ENCODE data around the gene CKS1B.

The CKS1B gene

DNA sequence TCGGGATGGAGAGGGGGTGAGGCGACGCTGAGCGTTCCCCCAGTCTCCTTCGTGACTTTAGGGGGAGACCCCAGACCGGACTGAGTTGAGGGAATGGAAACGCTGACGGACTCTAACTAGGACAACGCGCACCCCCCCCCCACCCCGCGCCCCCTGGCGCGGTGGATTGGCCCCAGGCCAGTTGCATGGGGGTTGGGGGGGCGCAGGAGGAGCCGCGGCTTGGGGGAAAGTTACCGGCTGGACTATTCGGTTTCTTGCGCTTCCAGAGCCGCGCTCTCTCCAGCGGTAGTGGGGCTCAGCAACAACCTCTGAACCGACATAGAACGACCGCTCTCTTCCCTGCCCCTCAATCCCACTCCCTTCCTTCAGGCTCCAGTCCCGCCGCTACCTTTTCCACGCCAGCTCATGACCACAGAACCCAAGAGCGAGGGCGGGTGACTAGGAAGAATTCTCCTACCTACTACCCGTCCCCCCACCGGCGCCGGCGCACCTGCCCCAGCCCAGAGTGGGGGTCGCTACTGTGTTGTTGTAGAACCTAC lies 28.8 kb downstream of the CKS1B start:
- DNase-seq, result no peak

DNA sequence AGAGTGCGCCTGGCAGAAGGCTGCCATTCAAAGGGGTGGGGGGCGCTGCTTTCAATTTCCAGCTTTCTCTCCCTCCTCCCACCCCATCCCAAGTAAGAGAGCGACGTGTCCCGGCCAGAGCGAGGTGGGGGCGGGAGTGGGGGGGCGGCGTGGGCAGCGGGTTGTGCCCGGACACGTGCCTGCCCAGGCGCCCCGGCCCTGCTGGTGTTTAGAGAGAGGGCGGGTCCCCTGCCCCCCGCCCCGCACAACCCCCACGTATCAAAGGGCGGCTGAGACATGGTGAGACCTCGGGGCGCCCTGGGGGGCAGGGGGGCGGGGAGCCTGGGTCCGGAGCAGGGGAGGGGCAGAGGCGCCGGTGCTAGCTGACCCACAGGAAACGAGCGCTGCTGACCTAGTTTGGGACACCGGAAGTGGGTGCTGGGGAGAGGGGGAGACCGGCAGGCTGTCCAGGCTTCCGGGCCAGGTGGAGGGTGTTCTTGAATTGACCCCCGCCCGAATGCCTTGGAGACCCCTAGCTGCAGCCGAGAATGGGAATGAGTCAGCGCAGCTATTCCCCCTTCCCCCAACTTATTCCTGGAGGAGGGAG lies 29.4 kb downstream of the CKS1B start:
- no peak for DNase-seq

- no peak for DNase-seq
Measured at GRCh38 chr1:155004352-155005075, 30.0 kb downstream of the CKS1B start.

GRCh38 chr1:155005076-155006011 lies 30.9 kb downstream of the CKS1B start:
- DNase-seq, result no peak

- no peak for DNase-seq
Measured at GRCh38 chr1:155006601-155007101, 32.2 kb downstream of the CKS1B start.

DNA sequence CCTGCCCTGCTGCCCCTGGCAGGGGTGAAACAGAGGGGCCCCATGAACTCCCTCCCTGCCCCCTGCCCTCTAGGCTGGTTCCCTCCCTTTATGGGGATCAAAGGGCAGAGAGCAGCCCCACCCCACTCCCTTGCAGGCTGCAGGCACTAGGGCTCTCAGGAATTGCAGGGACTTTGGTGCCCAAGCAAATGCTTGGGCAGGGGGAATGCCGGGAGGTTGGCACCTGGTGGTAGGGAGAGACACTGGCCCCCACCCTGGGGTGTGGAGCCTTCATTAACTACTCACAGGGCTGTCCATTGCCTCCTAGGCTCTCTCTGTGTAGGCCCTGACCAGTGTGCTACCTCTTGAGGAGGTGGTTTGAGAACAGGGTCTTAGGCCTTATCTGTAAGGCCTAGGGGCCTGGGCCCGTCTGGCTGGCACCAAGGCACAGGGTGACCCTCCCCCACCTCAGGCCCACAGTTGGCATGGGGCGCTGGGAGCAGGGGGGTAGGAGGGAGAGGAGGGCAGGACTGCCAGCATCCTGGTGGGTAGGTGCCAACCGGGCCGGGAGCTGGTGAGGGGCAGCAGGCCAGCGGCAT lies 32.9 kb downstream of the CKS1B start:
- DNase-seq, result no peak

DNA sequence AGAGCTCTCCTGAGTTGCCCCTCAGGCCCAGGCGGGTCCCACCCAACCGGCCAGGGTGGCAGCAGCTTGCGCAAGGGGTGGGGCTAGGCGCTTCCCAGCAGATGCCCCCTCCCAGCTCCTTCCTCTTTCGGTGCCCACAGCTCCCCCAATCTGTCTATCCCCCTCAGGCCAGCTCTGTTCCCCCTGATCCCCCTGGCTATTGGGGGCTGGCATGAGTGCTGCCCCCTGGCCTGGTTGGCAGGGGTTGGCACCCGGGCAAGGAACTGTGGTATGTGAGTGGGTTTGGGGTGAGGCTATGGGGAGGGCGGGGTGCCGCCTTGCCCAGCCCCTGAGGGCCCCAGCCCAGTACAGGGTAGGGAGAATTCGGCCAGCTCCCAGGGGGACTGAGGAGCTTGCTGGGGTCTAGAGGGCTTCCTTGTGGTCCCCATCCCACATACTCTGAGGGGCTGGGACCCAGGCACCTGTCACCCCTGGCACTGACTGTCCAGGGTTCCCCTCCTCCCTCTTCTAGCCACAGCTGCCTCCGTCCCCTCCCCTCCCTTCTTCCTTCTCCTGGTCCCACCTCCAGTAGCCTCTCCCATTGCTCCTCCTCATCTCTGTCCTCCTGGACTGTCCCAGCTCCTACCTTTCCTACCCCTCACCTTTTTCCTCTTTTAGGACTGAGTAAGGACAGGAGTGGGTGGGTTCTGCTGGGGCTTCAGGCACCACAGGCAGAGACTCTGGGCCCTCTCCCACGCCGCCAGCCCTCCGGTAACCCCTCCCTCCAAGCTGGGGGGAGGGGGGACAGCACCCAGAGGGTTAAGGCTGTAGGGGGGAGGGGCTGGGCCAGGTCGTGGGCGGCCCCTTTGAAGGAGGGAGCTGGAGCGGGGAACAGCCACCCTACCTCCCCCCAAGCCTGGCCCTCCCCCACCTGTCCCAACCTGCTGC lies 33.8 kb downstream of the CKS1B start:
- peak; percentile 78 for DNase-seq

- DNase-seq, result no peak
Measured at GRCh38 chr1:155009221-155009711, 34.8 kb downstream of the CKS1B start.

DNA sequence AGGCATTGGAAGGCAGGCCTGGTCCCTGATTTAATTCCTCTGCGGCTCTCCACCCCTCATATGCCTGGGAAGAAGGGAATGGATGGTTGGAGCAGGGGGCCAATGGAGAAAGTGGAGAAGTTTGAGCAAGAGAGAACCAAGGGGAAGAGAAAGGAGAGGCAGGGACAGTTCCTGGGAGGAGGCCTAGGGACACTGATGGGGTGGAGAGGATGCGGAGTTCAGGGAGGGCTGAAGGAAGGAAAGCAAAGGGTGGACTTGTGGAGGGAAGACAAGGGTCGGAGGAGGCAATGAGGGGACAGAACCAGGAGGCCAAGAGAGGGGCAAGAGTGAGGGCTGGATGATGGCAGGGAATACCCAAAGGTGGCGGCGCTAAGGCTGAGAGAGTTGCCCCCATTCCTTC lies 35.3 kb downstream of the CKS1B start:
- no peak for DNase-seq

- DNase-seq, result no peak
Measured at GRCh38 chr1:155010211-155010918, 35.9 kb downstream of the CKS1B start.

DNA sequence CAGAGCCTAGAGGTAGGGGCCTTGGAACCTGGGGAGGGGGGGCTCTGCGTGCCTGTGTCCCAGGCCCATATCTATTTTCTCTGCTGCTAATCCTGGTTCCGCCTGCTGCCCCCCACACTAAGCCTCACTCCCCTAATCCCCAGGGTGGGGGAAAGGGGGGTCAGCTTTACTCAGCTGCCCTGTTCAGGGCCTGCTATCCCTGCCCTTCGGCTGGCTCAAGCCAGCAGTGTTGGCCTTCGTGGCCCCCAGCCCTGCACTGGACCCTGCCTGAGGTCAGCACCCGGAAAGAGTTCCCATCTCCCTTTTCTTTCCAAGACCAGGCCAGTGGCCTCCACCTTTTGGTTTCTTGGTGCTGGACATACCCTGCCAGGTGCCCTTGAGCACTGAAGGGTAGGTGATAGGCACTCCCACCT lies 36.5 kb downstream of the CKS1B start:
- DNase-seq, result no peak

DNA sequence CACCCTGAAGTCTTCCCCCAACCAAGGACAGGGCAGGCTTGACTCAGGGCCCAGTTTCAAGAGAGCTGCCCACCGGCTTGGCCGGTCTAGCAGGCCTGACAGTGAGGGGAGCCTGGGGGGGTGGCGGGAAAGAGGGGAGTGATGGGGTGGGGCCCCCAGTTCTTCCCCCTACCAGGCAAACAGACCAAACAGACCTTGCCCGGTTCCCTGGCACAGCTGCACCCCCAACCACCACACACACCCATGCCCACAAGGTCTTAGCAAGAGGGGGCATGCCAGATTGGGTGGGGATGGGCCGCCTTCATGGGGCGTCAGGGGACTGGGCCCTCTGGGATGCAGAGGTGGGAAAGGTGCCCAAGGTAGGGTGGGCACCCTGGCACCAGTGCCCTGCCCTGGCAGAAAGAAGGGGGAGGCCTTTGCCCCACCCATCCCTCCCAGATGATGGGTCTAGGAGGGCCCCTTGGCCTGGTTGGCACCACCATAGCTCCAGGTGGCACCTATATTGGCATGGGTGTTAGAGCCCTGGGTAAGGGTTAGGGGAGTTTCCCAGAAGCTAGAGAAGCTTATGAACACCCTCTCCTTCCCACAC lies 37.0 kb downstream of the CKS1B start:
- no peak for DNase-seq

GRCh38 chr1:155012026-155012546 lies 37.6 kb downstream of the CKS1B start:
- DNase-seq, result no peak

DNA sequence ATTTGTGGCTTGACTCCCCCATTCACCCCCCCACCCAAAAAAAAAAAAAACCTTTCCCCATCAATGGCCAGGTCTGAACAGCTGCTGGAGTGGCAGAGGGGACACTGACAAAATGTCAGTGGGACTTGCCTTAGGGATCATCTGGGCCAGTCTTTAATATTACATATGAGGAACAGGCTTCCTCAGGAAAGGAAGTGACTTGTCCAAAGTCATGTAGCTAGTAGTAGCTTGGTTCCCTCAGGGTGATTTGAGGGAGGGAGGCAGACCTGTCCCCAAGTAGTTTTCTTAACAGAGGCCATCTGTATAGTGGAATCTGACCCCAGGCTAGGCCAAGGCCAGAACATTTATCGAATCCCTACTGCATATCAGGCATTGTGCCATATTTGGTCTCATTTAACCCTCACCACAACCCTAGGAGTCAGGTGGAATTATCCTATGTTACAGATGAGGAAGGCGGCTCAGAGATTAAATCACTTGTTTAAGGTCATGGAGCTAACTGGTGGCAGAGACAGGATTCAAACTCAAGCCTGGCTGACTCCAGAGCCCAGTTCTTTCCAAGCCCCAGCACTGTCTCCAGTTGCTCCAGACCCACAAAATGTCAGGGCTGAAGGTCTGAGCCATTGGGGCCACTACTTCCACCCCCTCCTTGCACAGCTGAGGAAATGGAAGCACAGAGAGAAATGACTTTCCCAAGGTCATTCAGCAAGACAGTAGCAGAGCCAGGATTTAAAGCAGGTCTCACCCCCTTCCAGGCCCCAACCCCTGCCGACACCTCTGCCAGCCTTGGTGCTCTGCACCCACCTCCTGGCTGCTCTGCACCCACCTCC lies 38.5 kb downstream of the CKS1B start:
- no peak for DNase-seq

- DNase-seq, result peak in 1 of 2 experiments; percentile 45
Measured at GRCh38 chr1:155013632-155014031, 39.2 kb downstream of the CKS1B start.

DNA sequence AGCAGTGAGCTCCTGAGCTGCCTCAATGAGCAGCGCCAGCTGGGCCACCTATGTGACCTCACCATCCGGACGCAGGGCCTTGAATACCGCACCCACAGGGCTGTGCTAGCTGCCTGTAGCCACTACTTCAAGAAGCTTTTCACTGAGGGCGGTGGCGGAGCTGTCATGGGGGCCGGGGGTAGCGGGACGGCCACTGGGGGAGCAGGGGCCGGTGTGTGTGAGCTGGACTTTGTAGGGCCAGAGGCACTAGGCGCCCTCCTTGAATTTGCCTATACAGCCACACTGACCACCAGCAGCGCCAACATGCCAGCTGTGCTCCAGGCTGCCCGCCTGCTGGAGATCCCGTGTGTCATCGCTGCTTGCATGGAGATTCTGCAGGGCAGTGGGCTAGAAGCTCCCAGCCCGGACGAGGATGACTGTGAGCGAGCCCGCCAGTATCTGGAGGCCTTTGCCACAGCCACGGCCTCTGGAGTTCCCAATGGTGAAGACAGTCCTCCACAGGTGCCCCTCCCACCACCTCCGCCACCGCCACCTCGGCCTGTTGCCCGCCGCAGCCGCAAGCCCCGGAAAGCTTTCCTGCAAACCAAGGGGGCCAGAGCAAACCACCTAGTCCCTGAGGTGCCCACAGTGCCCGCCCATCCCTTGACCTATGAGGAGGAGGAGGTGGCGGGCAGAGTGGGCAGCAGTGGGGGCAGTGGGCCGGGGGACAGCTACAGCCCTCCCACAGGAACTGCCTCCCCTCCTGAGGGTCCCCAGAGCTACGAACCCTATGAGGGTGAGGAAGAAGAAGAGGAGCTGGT lies 40.4 kb downstream of the CKS1B start:
- no peak for DNase-seq

DNA sequence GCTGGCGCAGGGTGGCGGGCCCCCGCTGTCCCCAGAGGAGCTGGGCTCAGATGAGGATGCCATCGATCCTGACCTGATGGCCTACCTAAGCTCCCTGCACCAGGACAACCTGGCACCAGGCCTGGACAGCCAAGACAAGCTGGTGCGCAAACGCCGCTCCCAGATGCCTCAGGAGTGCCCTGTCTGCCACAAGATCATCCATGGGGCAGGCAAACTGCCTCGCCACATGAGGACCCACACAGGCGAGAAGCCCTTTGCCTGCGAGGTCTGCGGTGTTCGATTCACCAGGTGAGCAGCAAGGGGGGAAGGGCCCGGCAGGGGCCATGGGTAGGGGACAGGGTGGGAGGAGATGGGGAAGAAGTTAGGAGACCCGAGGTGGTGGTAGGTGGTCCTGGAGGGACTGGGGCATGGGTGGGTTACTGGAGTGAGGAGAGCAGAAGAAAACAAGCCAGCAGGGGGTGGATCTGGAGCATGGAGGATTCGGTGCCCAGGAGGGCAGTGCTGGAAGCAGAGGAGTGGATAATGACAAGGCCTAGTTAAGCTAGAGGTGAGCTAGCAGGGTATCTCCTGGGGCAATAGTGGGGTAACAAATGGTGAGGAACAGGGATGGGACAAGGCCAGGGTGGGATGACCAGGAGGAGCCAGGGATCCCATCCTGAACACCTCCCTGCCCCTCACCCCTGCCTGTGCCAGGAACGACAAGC lies 41.2 kb downstream of the CKS1B start:
- no peak for DNase-seq

All from stimulated activated CD4-positive, alpha-beta T cell treated with anti-CD3 and anti-CD28 coated beads, Interleukin-4, amount 100 ng/mL, for 4 hours (primary cell).